Ishikawa (cell line): Measurements from ENCODE around the gene MT1E.

Experiments used
- CEBPB ChIP-seq: IDR thresholded peaks from 2 replicates; pipeline ENCODE4 v1.6.1; 2012
- CREB1 ChIP-seq: IDR thresholded peaks from 2 replicates; pipeline ENCODE4 v1.6.1; 2012; ENCODE audit warnings: low read depth
- EGR1 ChIP-seq: IDR thresholded peaks from 2 replicates; pipeline ENCODE4 v1.6.1; 2012
- EP300 ChIP-seq: IDR thresholded peaks from 2 replicates; pipeline ENCODE4 v1.6.1; 2012; ENCODE audit warnings: borderline replicate concordance
- FOXM1 ChIP-seq: IDR thresholded peaks from 2 replicates; pipeline ENCODE4 v1.6.1; 2012; ENCODE audit warnings: low read depth, borderline replicate concordance
- NFIC ChIP-seq: IDR thresholded peaks from 2 replicates; pipeline ENCODE4 v1.6.1; 2012
- RAD21 ChIP-seq: IDR thresholded peaks from 2 replicates; pipeline ENCODE4 v1.6.1; 2012; ENCODE audit warnings: low read depth
- TAF1 ChIP-seq: IDR thresholded peaks from 2 replicates; pipeline ENCODE4 v1.6.1; 2012; ENCODE audit warnings: low read depth, mild to moderate bottlenecking
- TCF12 ChIP-seq: IDR thresholded peaks from 2 replicates; pipeline ENCODE4 v1.6.1; 2012; ENCODE audit warnings: low read depth
- TEAD4 ChIP-seq: IDR thresholded peaks from 2 replicates; pipeline ENCODE4 v1.6.1; 2012
- YY1 ChIP-seq: IDR thresholded peaks from 2 replicates; pipeline ENCODE4 v1.6.1; 2012; ENCODE audit warnings: low read depth
- ZBTB7A ChIP-seq: IDR thresholded peaks from 2 replicates; pipeline ENCODE4 v1.6.1; 2012; ENCODE audit warnings: low read depth
- TF ChIP-seq, protein P1 (sequence below): IDR thresholded peaks from 2 replicates; pipeline ENCODE4 v1.6.1; 2012
- TF ChIP-seq, protein P2 (sequence below): IDR thresholded peaks from 2 replicates; pipeline ENCODE4 v1.6.1; 2012
- TF ChIP-seq, protein P3 (sequence below): IDR thresholded peaks from 2 replicates; pipeline ENCODE4 v1.6.1; 2012; ENCODE audit warnings: low read depth, mild to moderate bottlenecking

Gene MT1E

DNA sequence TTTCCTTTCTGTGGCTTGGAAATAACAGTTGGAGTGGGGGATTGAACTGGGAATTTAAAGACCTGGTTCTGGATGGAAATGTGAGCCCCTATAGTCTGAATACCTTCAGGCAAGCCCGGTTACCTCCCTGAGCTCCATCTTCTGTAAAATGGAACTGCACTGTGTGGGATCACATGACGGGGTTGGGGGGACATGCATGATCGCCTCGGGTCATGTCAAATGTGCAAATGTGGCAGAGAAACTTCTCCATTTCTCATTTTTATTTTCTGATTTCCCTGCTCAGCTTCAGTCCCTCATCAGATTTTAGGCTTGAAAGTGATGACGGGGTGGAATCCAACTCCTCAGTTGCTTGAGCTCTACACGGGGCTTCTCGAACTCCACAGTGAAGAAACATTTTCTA is 27.6 kb downstream of the MT1E start:
- no peak for TF ChIP-seq RAD21
- TF ChIP-seq TEAD4 = no peak
- TF ChIP-seq, protein P1, sequence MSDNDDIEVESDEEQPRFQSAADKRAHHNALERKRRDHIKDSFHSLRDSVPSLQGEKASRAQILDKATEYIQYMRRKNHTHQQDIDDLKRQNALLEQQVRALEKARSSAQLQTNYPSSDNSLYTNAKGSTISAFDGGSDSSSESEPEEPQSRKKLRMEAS = no peak
- TF ChIP-seq, protein P2, sequence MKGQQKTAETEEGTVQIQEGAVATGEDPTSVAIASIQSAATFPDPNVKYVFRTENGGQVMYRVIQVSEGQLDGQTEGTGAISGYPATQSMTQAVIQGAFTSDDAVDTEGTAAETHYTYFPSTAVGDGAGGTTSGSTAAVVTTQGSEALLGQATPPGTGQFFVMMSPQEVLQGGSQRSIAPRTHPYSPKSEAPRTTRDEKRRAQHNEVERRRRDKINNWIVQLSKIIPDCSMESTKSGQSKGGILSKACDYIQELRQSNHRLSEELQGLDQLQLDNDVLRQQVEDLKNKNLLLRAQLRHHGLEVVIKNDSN = 0 out of 2 replicates have a peak, but pooled peaks have one; percentile 18

DNA sequence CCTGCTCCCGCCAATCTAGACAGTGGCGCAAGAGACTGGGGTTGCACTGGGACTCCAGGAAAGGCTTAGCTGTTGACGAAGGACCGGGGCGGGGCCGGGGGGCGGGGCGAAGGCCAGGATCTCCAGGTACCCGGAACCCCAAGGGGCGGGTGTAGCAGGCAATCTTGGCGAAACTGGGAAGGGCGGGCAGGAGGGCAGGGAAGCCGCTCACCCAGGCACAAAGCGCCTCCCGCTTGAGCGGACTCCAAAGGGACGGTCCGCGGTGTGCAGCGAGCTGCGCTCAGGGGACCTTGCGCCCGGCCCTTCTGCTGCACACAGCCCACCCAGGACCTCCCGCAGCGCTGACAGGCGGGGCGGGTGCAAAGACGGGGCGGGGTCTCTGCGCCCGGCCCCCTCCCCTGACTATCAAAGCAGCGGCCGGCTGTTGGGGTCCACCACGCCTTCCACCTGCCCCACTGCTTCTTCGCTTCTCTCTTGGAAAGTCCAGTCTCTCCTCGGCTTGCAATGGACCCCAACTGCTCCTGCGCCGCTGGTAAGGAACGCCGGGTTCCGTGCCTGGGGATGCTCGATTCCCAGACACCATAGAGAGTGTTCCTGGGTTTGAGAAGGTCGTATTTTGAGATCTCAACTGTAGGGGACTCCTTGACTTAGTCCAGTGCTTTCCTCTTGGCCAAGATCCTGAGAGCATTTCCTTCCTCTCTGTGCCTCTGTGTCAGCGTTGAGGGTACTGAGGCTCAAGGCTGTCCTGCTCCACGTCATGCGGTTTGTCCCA is 32.2 kb downstream of the MT1E start, which contains the start of gene MT1F:
MT1F (plus strand) TSS at position 405 of the 772 bp plus-strand sequence; CDS start at position 505, 100 bp downstream.
- TF ChIP-seq EP300 (no peak), CREB1 (0 out of 2 replicates have a peak, but pooled peaks have one; percentile 18), TEAD4 (0 out of 2 replicates have a peak, but pooled peaks have one; percentile 2), CEBPB (peak; percentile 79), RAD21 (peak; percentile 27), ZBTB7A (peak; percentile 94), YY1 (no peak), TAF1 (peak; percentile 53; the same call in 1 of the 2 replicates), NFIC (no peak)

DNA sequence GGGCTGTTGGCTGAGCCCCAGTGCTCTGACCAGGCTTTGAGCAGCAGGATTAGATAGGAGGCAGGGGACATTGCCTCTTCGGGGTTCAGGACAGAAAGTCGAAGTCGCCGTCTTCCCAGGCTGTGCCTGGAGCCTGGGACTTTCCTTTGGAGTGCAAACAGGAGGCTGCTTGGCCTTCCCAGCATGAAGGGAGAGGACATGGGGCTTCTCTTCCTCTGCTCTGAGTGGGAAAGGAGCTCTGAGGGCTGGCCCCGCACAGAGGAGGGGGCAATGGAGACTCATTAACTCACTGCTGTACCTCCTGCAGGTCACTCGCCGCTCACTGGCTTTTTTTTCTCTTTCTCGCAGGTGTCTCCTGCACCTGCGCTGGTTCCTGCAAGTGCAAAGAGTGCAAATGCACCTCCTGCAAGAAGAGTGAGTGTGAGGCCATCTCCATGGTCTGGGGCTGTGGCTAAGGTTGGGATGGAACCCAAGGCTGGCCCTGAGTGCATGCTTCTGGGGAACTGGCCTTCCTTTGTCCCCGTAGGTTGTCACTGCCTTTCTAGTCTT is 32.8 kb downstream of the MT1E start:
- TF ChIP-seq TEAD4 = no peak
- TF ChIP-seq YY1 = no peak
- TF ChIP-seq, protein P1 = no peak

DNA sequence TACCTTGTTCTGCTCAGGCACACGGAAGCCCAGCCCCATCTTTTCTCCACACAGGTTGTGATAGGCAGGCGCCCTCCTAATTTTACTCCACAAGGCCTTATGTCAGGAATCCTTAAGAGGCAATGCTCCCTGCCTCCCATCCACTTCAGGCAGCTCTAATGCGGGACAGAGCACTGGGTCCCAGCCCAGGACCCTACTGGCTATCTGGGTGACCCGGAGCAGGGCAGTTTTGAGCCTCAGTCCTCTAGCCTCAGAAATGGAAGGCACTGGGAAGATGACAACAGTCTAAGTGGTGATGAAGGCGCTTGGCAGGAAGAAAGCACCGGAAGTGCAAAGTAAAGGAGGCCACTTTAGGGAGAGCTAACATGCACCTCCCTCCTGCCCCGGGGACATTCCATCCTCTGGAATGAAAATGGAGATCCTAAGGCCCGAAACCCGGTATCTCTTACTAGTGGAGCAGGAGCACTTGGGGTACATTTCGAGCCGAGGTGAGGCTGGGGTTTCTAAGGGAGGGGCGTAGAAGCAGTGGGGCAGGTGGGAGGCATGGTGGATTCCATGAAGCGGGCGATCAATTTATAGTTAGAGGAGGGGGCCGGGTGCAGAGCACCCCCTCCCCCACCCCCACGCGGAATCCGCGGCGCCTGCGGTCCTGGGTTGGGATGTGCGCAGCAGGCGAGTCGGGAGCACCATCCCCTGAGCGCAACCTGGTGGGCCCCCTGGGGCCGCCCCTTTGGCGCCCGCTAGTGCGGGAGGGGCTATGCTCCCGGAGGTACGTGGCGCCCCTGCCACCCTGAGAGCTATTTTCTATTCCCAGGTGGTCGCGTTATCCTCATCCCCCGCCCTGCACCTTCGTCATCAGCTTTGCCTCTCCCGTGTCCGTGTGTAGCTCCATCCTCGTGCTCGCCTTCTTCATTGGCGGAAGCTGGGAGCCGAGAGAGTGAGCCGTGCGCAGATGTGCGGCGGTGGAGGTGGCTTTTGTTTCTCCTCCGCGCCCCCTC is 37.1 kb downstream of the MT1E start:
- TF ChIP-seq EGR1 (no peak), ZBTB7A (no peak), TCF12 (no peak)
- TF ChIP-seq, protein P1 = no peak

DNA sequence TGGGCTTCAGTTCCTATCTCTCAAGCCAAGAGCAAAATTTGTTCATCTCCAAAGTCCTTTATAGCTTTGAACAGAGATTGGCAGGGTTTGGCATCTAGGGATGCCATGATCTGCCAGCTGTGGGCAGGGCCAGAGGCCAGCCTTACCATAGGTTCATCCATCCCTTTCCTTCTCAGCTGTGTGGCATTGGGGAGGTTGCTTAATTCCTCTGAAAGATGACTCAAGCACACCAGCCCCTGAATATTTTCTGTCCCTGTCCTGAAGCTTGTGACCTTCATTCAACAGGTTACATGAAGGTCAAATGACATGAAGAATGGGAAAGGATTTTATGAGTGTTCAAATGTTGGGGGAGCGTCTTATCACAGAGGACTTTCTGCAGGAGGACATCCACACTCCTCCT is 38.9 kb downstream of the MT1E start:
- TF ChIP-seq EGR1 = no peak
- TF ChIP-seq YY1 = no peak
- no peak for TF ChIP-seq TAF1
- TF ChIP-seq FOXM1 = no peak
- TF ChIP-seq CREB1 = no peak
- TF ChIP-seq NFIC = no peak
- TF ChIP-seq TCF12 = no peak
- TF ChIP-seq, protein P3, sequence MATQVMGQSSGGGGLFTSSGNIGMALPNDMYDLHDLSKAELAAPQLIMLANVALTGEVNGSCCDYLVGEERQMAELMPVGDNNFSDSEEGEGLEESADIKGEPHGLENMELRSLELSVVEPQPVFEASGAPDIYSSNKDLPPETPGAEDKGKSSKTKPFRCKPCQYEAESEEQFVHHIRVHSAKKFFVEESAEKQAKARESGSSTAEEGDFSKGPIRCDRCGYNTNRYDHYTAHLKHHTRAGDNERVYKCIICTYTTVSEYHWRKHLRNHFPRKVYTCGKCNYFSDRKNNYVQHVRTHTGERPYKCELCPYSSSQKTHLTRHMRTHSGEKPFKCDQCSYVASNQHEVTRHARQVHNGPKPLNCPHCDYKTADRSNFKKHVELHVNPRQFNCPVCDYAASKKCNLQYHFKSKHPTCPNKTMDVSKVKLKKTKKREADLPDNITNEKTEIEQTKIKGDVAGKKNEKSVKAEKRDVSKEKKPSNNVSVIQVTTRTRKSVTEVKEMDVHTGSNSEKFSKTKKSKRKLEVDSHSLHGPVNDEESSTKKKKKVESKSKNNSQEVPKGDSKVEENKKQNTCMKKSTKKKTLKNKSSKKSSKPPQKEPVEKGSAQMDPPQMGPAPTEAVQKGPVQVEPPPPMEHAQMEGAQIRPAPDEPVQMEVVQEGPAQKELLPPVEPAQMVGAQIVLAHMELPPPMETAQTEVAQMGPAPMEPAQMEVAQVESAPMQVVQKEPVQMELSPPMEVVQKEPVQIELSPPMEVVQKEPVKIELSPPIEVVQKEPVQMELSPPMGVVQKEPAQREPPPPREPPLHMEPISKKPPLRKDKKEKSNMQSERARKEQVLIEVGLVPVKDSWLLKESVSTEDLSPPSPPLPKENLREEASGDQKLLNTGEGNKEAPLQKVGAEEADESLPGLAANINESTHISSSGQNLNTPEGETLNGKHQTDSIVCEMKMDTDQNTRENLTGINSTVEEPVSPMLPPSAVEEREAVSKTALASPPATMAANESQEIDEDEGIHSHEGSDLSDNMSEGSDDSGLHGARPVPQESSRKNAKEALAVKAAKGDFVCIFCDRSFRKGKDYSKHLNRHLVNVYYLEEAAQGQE = no peak
- TF ChIP-seq EP300 = no peak
- TF ChIP-seq, protein P2 = no peak
- TF ChIP-seq TEAD4 = no peak
- TF ChIP-seq, protein P1 = no peak
- no peak for TF ChIP-seq CEBPB
- no peak for TF ChIP-seq ZBTB7A
- no peak for TF ChIP-seq RAD21

DNA sequence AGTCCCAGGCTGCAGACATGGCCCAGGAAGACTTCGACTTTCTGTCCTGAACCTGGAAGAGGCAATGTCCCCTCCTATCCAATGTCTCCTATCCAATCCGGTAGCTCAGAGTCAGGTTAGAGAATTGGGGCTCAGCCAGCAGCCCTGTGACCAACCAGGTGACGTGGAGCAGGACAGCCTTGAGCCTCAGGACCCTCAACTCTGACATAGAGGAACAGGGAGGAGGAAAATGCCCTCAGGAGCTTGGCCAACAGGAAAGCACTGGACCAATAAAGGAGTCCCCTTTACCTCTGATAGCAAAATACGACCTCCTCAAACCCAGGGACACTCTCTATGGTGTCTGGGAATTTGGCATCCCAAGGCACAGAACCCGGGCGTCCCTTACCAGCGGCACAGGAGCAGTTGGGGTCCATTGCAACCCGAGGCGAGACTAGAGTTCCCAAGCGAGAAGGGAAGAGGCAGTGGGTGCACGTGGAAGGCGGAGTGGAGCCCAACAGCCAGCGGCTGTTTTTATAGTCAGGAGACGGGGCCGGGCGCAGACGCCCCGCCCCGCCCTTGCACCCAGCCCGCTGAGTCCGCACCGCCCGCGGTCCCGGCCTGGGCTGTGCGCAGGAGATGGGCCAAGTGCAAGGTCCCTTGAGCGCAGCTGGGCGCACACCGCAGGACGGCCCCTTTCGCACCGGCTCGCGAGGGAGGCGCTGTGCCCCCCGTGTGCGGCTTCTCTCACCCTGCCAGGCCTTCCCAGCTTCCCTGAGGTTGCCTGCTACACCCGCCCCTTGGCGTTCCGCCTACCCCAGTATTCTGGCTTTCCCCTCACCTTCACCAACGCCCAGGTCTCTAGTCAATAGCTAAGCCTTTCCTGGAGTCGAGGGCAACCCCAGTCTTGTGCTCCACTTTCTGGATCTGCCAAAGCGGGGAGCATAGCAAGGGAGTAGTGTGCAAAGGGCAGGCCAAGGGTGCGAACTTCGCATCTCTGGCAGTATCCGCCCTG is 42.3 kb downstream of the MT1E start, which contains the start of gene MT1G:
MT1G (minus strand) TSS at position 485 of the 991 bp plus-strand sequence; CDS start at position 413, 72 bp downstream.
- TF ChIP-seq YY1 (no peak), CEBPB (no peak), TCF12 (no peak), TAF1 (no peak), FOXM1 (no peak), TEAD4 (no peak)
- TF ChIP-seq, protein P2 = no peak
- TF ChIP-seq, protein P3 = no peak
